ENCODE measurements around the gene KCTD17. TPM values are rescaled to one million over a fixed set of nuclear protein-coding genes. Genes with fewer than 3 reads are reported as not detected.
"Not testable (repeated sequence)": the region's sequence is repeated elsewhere in the genome, so short reads cannot be mapped to it uniquely, and the experiment has no call there.

The KCTD17 gene
- total RNA-seq, 1 experiment from 2014 or later: 29.4 TPM

DNA sequence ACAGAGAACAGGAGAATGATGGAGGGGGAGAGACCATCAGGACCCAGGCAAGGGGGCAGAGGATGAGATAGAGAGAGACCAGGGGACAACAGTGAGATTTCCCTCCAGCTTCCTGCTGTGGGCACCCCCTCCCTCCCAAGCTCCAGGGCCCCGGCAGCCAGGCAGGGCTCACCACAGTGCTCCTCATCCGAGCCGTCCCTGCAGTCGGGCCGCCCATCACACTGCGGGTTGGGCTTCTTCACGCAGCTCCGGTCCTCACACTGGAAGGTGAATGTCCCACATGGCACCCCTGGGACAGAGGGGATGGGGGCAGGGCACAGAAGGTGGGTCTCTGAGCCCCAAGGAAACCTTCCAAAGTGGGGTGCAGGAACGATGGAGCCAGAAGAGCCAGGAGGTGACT, 19.2 kb downstream of the KCTD17 start (continued):
- TF ChIP-seq ESRRA (CRISPR knock-in tag; IDR thresholded peaks at IDR 0.05; ENCODE audit: borderline replicate concordance) (no peak), EMX1 (CRISPR knock-in tag; IDR thresholded peaks at IDR 0.05) (no peak)

DNA sequence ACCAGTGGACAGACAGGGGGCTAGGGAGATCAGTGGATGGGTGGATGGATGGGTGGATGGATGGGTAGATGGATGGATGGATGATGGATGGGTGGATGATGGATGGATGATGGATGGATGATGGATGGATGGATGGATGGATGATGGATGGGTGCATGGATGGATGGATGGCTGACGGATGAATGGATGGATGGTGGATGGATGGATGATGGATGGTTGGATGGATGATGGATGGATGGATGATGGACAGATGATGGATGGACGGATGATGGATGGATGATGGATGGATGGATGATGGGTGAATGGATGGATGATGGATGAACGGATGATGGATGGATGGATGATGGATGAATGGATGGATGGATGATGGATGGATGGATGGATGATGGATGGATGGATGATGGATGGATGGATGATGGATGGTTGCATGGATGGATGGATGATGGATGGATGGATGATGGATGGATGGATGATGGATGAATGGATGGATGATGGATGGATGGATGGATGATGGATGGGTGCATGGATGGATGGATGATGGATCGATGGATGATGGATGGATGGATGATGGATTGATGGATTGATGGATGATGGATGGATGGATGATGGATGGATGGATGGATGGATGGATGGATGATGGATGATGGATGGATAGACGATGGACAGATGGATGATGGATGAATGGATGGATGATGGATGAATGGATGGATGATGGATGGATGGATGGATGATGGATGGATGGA, 20.5 kb downstream of the KCTD17 start:
- POLR2A ChIA-PET; DNase-seq (ENCODE audit: low spot score); CTCF ChIA-PET: not testable (repeated sequence)

DNA sequence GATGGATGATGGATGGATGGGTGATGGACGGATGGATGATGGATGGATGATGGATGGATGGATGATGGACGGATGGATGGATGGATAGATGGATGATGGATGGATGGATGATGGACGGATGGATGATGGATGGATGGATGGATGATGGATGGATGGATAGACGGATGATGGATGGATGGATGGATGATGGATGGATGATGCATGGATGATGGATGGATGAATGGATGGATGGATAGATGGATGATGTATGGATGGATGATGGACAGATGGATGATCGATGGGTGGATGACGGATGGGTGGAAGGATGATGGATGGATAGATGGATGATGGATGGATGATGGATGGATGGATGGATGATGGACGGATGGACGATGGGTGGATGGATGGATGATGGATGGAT, 21.1 kb downstream of the KCTD17 start:
- POLR2A ChIA-PET: no interaction called here
- Mint-ChIP-seq H3K27me3 (ENCODE audit: low read depth) (peaks cover 14% of the 10 kb centered on the region), H3K4me3 (no peak overlapping the region), H3K4me1 (peaks cover 2% of the 10 kb centered on the region; the same call in 1 of the 2 replicates), H3K27ac (no peak overlapping the region), H3K36me3 (no peaks in the 10 kb centered on the region), H3K9me3 (no peaks in the 10 kb centered on the region)
- DNase-seq (ENCODE audit: low spot score) (no peak), ATAC-seq (no peak)
- CTCF ChIA-PET: no interaction called here
- TF ChIP-seq ZNF219 (CRISPR knock-in tag; IDR thresholded peaks at IDR 0.05; ENCODE audit: borderline replicate concordance): no peak
- no peak for TF ChIP-seq ZNF317 (CRISPR knock-in tag; IDR thresholded peaks at IDR 0.05; ENCODE audit: borderline replicate concordance, low read depth)
- no peak for TF ChIP-seq HMGXB4 (CRISPR knock-in tag; IDR thresholded peaks at IDR 0.05)
- no peak for TF ChIP-seq ZNF532 (CRISPR knock-in tag; IDR thresholded peaks at IDR 0.05; ENCODE audit: borderline replicate concordance)
- TF ChIP-seq PREB (CRISPR knock-in tag; IDR thresholded peaks at IDR 0.05; ENCODE audit: borderline replicate concordance): no peak
- no peak for TF ChIP-seq FOXJ3 (CRISPR knock-in tag; IDR thresholded peaks at IDR 0.05; ENCODE audit: borderline replicate concordance)
- no peak for TF ChIP-seq TCF7 (CRISPR knock-in tag; IDR thresholded peaks at IDR 0.05; ENCODE audit: low read depth)
- TF ChIP-seq, protein P1, sequence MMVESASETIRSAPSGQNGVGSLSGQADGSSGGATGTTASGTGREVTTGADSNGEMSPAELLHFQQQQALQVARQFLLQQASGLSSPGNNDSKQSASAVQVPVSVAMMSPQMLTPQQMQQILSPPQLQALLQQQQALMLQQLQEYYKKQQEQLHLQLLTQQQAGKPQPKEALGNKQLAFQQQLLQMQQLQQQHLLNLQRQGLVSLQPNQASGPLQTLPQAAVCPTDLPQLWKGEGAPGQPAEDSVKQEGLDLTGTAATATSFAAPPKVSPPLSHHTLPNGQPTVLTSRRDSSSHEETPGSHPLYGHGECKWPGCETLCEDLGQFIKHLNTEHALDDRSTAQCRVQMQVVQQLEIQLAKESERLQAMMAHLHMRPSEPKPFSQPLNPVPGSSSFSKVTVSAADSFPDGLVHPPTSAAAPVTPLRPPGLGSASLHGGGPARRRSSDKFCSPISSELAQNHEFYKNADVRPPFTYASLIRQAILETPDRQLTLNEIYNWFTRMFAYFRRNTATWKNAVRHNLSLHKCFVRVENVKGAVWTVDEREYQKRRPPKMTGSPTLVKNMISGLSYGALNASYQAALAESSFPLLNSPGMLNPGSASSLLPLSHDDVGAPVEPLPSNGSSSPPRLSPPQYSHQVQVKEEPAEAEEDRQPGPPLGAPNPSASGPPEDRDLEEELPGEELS (CRISPR knock-in tag; IDR thresholded peaks at IDR 0.05): no peak
- TF ChIP-seq CTCF (IDR thresholded peaks at IDR 0.05): no peak
- TF ChIP-seq ATF3 (CRISPR knock-in tag; conservative IDR thresholded peaks at IDR 0.05): no peak
- TF ChIP-seq ETV6 (CRISPR knock-in tag; IDR thresholded peaks at IDR 0.05): no peak
- no peak for TF ChIP-seq ZMAT4 (CRISPR knock-in tag; IDR thresholded peaks at IDR 0.05)
- TF ChIP-seq, protein P2, sequence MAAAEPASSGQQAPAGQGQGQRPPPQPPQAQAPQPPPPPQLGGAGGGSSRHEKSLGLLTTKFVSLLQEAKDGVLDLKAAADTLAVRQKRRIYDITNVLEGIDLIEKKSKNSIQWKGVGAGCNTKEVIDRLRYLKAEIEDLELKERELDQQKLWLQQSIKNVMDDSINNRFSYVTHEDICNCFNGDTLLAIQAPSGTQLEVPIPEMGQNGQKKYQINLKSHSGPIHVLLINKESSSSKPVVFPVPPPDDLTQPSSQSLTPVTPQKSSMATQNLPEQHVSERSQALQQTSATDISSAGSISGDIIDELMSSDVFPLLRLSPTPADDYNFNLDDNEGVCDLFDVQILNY (CRISPR knock-in tag; IDR thresholded peaks at IDR 0.05): no peak
- no peak for TF ChIP-seq ZNF396 (CRISPR knock-in tag; IDR thresholded peaks at IDR 0.05; ENCODE audit: borderline replicate concordance)
- no peak for TF ChIP-seq ZNF232 (CRISPR knock-in tag; IDR thresholded peaks at IDR 0.05)
- no peak for TF ChIP-seq MYBL2 (CRISPR knock-in tag; IDR thresholded peaks at IDR 0.05)
- TF ChIP-seq NFE2L1 (CRISPR knock-in tag; IDR thresholded peaks at IDR 0.05): no peak
- TF ChIP-seq TEAD1 (CRISPR knock-in tag; IDR thresholded peaks at IDR 0.05): no peak

More for the DNA sequence above, 20.5 kb downstream of the KCTD17 start:
- H3K36me3 Mint-ChIP-seq, ATAC-seq, H3K27ac Mint-ChIP-seq, H3K4me3 Mint-ChIP-seq, H3K4me1 Mint-ChIP-seq, H3K9me3 Mint-ChIP-seq: not testable (repeated sequence)
- H3K27me3 Mint-ChIP-seq (ENCODE audit: low read depth): peaks cover 20% of the 10 kb centered on the region

Measured in WTC11 (cell line).